Thyroid gland (tissue), 4 donors: ENCODE results near the gene ZMIZ1. TPM values are rescaled to one million over a fixed set of nuclear protein-coding genes. Genes with fewer than 3 reads are reported as not detected.
A peak's percentile ranks its signal among the peaks of the same experiment; 100 is the strongest.

ENCODE experiments used
- DNase-seq, 2 donors: peaks; one replicate each; pipeline ENCODE4 v3.0.0-alpha.2; 2019
- H3K27ac ChIP-seq, 3 donors: fragments of 200-600 bp; sonication (generic); 1 replicate in 2 of 3; 2 replicates in 1 of 3; pipeline ENCODE4 v1.5.1; 2016 to 2019; ENCODE audit warnings: mild to moderate bottlenecking in 1 of 3, moderate library complexity in 1 of 3
- H3K27me3 ChIP-seq: fragments of 200-600 bp; sonication (generic); one replicate; pipeline ENCODE4 v1.5.1; 2019
- H3K36me3 ChIP-seq, 2 donors: fragments of 200-600 bp; sonication (generic); one replicate each; pipeline ENCODE4 v1.5.1; 2016 to 2019
- H3K4me1 ChIP-seq, 2 donors: fragments of 200-600 bp; sonication (generic); one replicate each; pipeline ENCODE4 v1.5.1; 2017 to 2019
- H3K4me3 ChIP-seq, 3 donors: fragments of 200-600 bp; sonication (generic); replicated peaks in 1 of 3; 1 replicate in 2 of 3; 2 replicates in 1 of 3; pipeline ENCODE4 v1.5.1; 2016; ENCODE audit warnings: mild to moderate bottlenecking in 1 of 3
- H3K9me3 ChIP-seq: fragments of 200-600 bp; sonication (generic); one replicate; pipeline ENCODE4 v1.5.1; 2017
- CTCF ChIP-seq, 6 experiments: fragments of 200-600 bp in 3 of 6; fragments of 450-650 bp in 3 of 6; sonication (generic) in 3 of 6; IDR thresholded peaks; one replicate each; pipeline ENCODE4 v1.5.1; 2016 to 2019; ENCODE audit warnings: antibody characterized with exemption in 6 of 6, mild to moderate bottlenecking in 2 of 6, inconsistent platforms in 1 of 6, moderate library complexity in 1 of 6
- POLR2A ChIP-seq, 2 donors: fragments of 450-650 bp; IDR thresholded peaks; one replicate each; pipeline ENCODE4 v1.6.1; 2017; ENCODE audit warnings: antibody characterized with exemption in 2 of 2, mild to moderate bottlenecking in 2 of 2, moderate library complexity in 1 of 2
- WGBS, 2 donors: methylation state at CpG; one replicate each; pipeline ENCODE4 v1.1.5; 2017; 5-methylcytosine and 5-hydroxymethylcytosine counted together
- intact Hi-C: fragments of 100-400 bp; cut with DNase I; formaldehyde crosslinking; loops from one replicate; pipeline ENCODE4 v1.15.1; 2023
- total RNA-seq, 4 donors: library from RNA; depleted of rRNA; stranded (reverse); fragments of >200 nt; gene quantifications; one replicate each; pipeline ENCODE4 v1.2.3, GENCODE V29; 2016

The ZMIZ1 gene
- total RNA-seq, 4 donors from 2014 or later, result 59.9 to 128 (median 94.4) TPM

GRCh38 chr10:79249186-79250121, 180.7 kb downstream of the ZMIZ1 start:
- H3K27ac ChIP-seq, result peak overlapping the region in 2 of 3 donors; percentile 19 to 64
- H3K4me1 ChIP-seq, result peaks cover 54 to 80% of the 10 kb centered on the region in 2 donors
- no peaks in the 10 kb centered on the region for H3K27me3 ChIP-seq
- no peaks in the 10 kb centered on the region for H3K36me3 ChIP-seq
- H3K9me3 ChIP-seq, result no peaks in the 10 kb centered on the region
- intact Hi-C loops, result no loop called here
- TF ChIP-seq POLR2A (IDR thresholded peaks at IDR 0.05), result no peak
- no peak for TF ChIP-seq CTCF (IDR thresholded peaks at IDR 0.05)
- 90 to 91% methylated on average over 17 to 20 of the region's 20 CpGs for WGBS, 2 donors
- no peak overlapping the region for H3K4me3 ChIP-seq
- no peak for DNase-seq

- DNase-seq, result no peak
- 84 to 90% methylated on average over 2 to 5 of the region's 5 CpGs for WGBS, 2 donors
- no peaks in the 10 kb centered on the region for H3K36me3 ChIP-seq
- H3K4me1 ChIP-seq, result peaks cover 46 to 71% of the 10 kb centered on the region in 2 donors
- TF ChIP-seq CTCF (IDR thresholded peaks at IDR 0.05), result no peak
- no peak for TF ChIP-seq POLR2A (IDR thresholded peaks at IDR 0.05)
- peak overlapping the region in 1 of 3 donors; percentile 19 for H3K27ac ChIP-seq
- no peaks in the 10 kb centered on the region for H3K9me3 ChIP-seq
- intact Hi-C loops, result no loop called here
- H3K4me3 ChIP-seq, result no peak overlapping the region
- H3K27me3 ChIP-seq, result no peaks in the 10 kb centered on the region
Observed at GRCh38 chr10:79250259-79250658, 181.5 kb downstream of the ZMIZ1 start.

GRCh38 chr10:79252450-79252849, 183.7 kb downstream of the ZMIZ1 start:
- Histone ChIP-seq H3K4me3 (no peak overlapping the region), H3K9me3 (no peaks in the 10 kb centered on the region), H3K4me1 (peaks cover 24 to 50% of the 10 kb centered on the region in 2 donors), H3K36me3 (no peaks in the 10 kb centered on the region), H3K27me3 (no peaks in the 10 kb centered on the region), H3K27ac (no peak overlapping the region)
- WGBS, 2 donors, result 77 to 84% methylated on average over 5 of the region's 5 CpGs
- DNase-seq, result no peak
- TF ChIP-seq CTCF (IDR thresholded peaks at IDR 0.05), result no peak
- TF ChIP-seq POLR2A (IDR thresholded peaks at IDR 0.05), result no peak
- intact Hi-C loops, result no loop called here

- Histone ChIP-seq H3K27me3 (no peaks in the 10 kb centered on the region), H3K27ac (no peak overlapping the region), H3K36me3 (no peaks in the 10 kb centered on the region), H3K4me1 (peaks cover 19 to 44% of the 10 kb centered on the region in 2 donors), H3K9me3 (no peaks in the 10 kb centered on the region), H3K4me3 (no peak overlapping the region)
- no peak for DNase-seq
- 85 to 91% methylated on average over 4 of the region's 4 CpGs for WGBS, 2 donors
- intact Hi-C loops, result no loop called here
- no peak for TF ChIP-seq POLR2A (IDR thresholded peaks at IDR 0.05)
- no peak for TF ChIP-seq CTCF (IDR thresholded peaks at IDR 0.05)
Observed at GRCh38 chr10:79252971-79253370, 184.2 kb downstream of the ZMIZ1 start.

GRCh38 chr10:79253704-79254103, 184.9 kb downstream of the ZMIZ1 start:
- Histone ChIP-seq H3K4me3 (no peak overlapping the region), H3K27ac (no peak overlapping the region), H3K9me3 (no peaks in the 10 kb centered on the region), H3K36me3 (no peaks in the 10 kb centered on the region), H3K4me1 (peaks cover 16 to 37% of the 10 kb centered on the region in 2 donors), H3K27me3 (no peaks in the 10 kb centered on the region)
- intact Hi-C loops, result no loop called here
- WGBS, 2 donors, result 72 to 74% methylated on average over 3 of the region's 3 CpGs
- TF ChIP-seq CTCF (IDR thresholded peaks at IDR 0.05) (no peak), POLR2A (IDR thresholded peaks at IDR 0.05) (no peak)
- DNase-seq, result no peak
